Heart right ventricle (tissue), 16 donors: ENCODE measurements around the gene COL23A1. TPM values are rescaled to one million over a fixed set of nuclear protein-coding genes. Genes with fewer than 3 reads are reported as not detected.
"Not testable (repeated sequence)": the region's sequence is repeated elsewhere in the genome, so short reads cannot be mapped to it uniquely, and the experiment has no call there.

Experiments used
- ATAC-seq, 8 donors: fragments of 200-7000 bp; cut with Tn5 transposase; one replicate each; pipeline ENCODE4 v1.9.1; 2020; ENCODE audit warnings: mild to moderate bottlenecking in 8 of 8, moderate library complexity in 8 of 8, moderate number of reproducible peaks in 1 of 8
- DNase-seq, 2 donors: peaks; one replicate each; pipeline ENCODE4 v3.0.0-alpha.2; 2020
- H3K27ac ChIP-seq, 10 donors: fragments of 200-600 bp; sonication (generic) in 2 of 10; one replicate each; pipeline versions ENCODE4 v1.5.0 to v1.8.0; 2020 to 2022; ENCODE audit warnings: mild to moderate bottlenecking in 3 of 10
- H3K27me3 ChIP-seq, 7 donors: fragments of 200-600 bp; one replicate each; pipeline ENCODE4 v1.8.0; 2021 to 2022; ENCODE audit warnings: mild to moderate bottlenecking in 2 of 7
- H3K36me3 ChIP-seq, 9 donors: fragments of 200-600 bp; sonication (generic) in 1 of 9; one replicate each; pipeline versions ENCODE4 v1.5.0 to v1.8.0; 2020 to 2022; ENCODE audit warnings: mild to moderate bottlenecking in 2 of 9
- H3K4me1 ChIP-seq, 9 donors: fragments of 200-600 bp; sonication (generic) in 1 of 9; one replicate each; pipeline versions ENCODE4 v1.5.0 to v1.8.0; 2020 to 2022; ENCODE audit warnings: mild to moderate bottlenecking in 4 of 9
- H3K4me3 ChIP-seq, 10 donors: fragments of 200-600 bp; sonication (generic) in 2 of 10; one replicate each; pipeline versions ENCODE4 v1.5.0 to v1.8.0; 2020 to 2022; ENCODE audit warnings: mild to moderate bottlenecking in 7 of 10, moderate library complexity in 2 of 10
- H3K9me3 ChIP-seq, 11 donors: fragments of 200-600 bp in 10 of 11; sonication (generic) in 2 of 11; one replicate each; pipeline versions ENCODE4 v1.5.0 to v1.8.0; 2013 to 2022; ENCODE audit warnings: mild to moderate bottlenecking in 2 of 11, control low read depth in 1 of 11, moderate library complexity in 1 of 11
- WGBS, 2 donors: extraction: QIAGEN DNeasy Blood & Tissue Kit; methylation state at CpG; one replicate each; pipeline ENCODE4 v1.1.7; 2013; ENCODE audit warnings: inconsistent platforms in 1 of 2; 5-methylcytosine and 5-hydroxymethylcytosine counted together
- intact Hi-C, 10 donors: fragments of 100-400 bp; cut with DNase I; formaldehyde crosslinking; loops; one replicate each; pipeline versions ENCODE4 v1.11.1 to v1.14.2; 2022
- polyA plus RNA-seq, 2 donors: library from polyadenylated mRNA; stranded (reverse); fragments of 200-250 nt; gene quantifications; one replicate each; pipeline ENCODE4 v1.2.3, GENCODE V29; 2013
- total RNA-seq, 10 donors: library from RNA; stranded (reverse); fragmentation: NEBNext Ultra II Directional in 3 of 10; extraction: Animal tissue kit (Norgen Biotek cat#: 25700) in 3 of 10; gene quantifications; one replicate each; pipeline versions ENCODE4 v1.2.1 to v1.2.4, GENCODE V29; 2021 to 2023
- TF ChIP-seq, protein P1 (sequence below), 9 donors: fragments of 200-600 bp; sonication (generic) in 2 of 9; IDR thresholded peaks; one replicate each; pipeline versions ENCODE4 v1.5.0 to v1.8.0; 2021 to 2022; ENCODE audit warnings: antibody characterized with exemption in 9 of 9, mild to moderate bottlenecking in 5 of 9, moderate library complexity in 1 of 9
- donor health status: Arrhythmogenic right ventricular cardiomyopathy.
- donor health status: ischemic (EF 13 %, LVEDD 7.1; RV severe dilation, severe dysfunction).
- donor health status: healthy with polysubstance abuse.
- donor health status: DM: no; HTN: yes; CAD: no.
- donor health status: DM: no; HTN: no; CAD: no.
- donor health status: ischemic (EF 25% LVEDD 6.9; RV normal size, moderate dysfunction).
- donor health status: ischemic (EF 25% LVEDD 5.7; RV mildly dilated, moderate dysfunction).
- donor health status: healthy.
- donor health status: DM: yes; HTN: yes; CAD: no.
- donor health status: Ischemic cardiomyopathy.
- donor health status: ischemic (EF 35%, LVEDD 5.7; RV mildly dilated, moderate dysfunction).
- donor health status: nonischemic (EF 11% LVEDD 7.7; RV severe dilation, severe dysfunction).
- donor health status: DM: yes; HTN: yes; CAD: no.
- donor health status: PGD.
- donor health status: ischemic (EF 29% LVEDD 5.4; RV normal size, mild dysfunction).
- donor health status: nonischemic (EF 23%, LVEDD 6.1; RV moderate dilation, normal function).

The COL23A1 gene
- total and polyA plus RNA-seq, 12 donors = 8.9 to 29.0 (median 16.2) TPM

DNA sequence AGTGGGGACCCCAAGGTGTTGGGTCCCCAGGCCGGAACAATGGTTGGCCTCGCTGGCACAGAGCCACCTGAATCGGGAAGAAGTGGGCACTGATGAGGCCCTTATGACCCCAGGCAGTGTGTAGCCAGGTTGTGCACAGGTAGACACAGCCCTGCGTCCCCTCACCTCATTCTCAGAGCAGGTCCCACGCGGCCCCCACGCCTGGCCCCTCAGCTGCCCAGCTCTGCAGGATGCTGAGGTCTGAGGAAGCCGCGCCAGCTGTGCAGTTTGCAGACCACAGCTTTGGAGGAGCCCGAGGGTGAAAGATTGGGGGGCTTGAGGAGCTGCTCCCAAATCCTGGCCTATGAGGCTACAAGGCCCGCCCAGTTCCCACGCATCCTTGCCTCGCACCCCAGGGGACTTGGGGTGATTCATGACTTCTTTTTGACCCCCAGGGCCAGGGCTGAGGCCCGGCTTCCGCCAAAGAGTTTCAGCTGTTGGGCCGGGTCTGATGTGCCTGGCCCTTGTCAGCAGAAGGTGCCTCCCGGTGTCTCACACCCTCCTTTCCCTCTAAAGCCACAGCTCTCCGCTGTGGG, 269.8 kb downstream of the COL23A1 start:
- Histone ChIP-seq H3K4me3 (no peak overlapping the region), H3K27ac (no peak overlapping the region), H3K4me1 (peaks cover 0 to 5% (median 0%) of the 10 kb centered on the region in 9 donors), H3K27me3 (no peaks in the 10 kb centered on the region), H3K36me3 (no peaks in the 10 kb centered on the region), H3K9me3 (peaks cover 0 to 4% (median 0%) of the 10 kb centered on the region in 11 donors)
- no peak for ATAC-seq
- no peak for DNase-seq
- TF ChIP-seq, protein P1, sequence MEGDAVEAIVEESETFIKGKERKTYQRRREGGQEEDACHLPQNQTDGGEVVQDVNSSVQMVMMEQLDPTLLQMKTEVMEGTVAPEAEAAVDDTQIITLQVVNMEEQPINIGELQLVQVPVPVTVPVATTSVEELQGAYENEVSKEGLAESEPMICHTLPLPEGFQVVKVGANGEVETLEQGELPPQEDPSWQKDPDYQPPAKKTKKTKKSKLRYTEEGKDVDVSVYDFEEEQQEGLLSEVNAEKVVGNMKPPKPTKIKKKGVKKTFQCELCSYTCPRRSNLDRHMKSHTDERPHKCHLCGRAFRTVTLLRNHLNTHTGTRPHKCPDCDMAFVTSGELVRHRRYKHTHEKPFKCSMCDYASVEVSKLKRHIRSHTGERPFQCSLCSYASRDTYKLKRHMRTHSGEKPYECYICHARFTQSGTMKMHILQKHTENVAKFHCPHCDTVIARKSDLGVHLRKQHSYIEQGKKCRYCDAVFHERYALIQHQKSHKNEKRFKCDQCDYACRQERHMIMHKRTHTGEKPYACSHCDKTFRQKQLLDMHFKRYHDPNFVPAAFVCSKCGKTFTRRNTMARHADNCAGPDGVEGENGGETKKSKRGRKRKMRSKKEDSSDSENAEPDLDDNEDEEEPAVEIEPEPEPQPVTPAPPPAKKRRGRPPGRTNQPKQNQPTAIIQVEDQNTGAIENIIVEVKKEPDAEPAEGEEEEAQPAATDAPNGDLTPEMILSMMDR (IDR thresholded peaks at IDR 0.05) = no peak
- 73 to 80% methylated on average over 18 of the region's 18 CpGs for WGBS, 2 donors
- intact Hi-C loops = no loop called here

DNA sequence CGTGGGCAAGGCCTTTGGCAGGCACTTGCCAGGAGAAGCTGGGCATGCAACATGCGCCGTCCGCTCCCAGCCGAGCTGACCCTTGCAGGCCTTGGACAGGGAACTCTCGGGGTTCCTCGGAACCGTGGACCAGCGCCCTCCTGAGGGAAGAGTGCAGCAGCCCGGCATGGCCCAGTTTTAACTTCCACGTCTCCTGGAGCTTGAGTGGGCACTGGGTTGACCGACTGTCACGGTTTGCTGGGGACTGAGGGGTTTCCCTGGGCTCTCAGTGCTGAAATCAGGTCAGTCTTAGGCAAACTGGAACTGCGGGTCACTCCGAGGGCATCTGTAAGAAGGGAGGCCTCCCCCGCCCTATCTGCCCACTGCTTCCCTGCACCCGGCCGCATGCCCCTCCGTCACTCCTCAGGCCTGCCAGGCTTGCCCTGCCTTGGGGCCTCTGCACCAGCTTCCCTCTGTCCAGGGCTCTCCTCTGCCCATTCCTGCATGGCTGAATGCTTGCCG, 270.6 kb downstream of the COL23A1 start:
- intact Hi-C loops = no loop called here
- DNase-seq (peak in 1 of 2 donors; percentile 6), ATAC-seq (peak in 1 of 8 donors; percentile 6)
- Histone ChIP-seq H3K27me3 (no peaks in the 10 kb centered on the region), H3K36me3 (no peaks in the 10 kb centered on the region), H3K4me3 (no peak overlapping the region), H3K9me3 (peaks cover 0 to 4% (median 0%) of the 10 kb centered on the region in 11 donors), H3K4me1 (peaks cover 0 to 5% (median 0%) of the 10 kb centered on the region in 9 donors), H3K27ac (no peak overlapping the region)
- WGBS, 2 donors = 93 to 94% methylated on average over 20 of the region's 20 CpGs
- TF ChIP-seq, protein P1 (IDR thresholded peaks at IDR 0.05) = no peak

DNA sequence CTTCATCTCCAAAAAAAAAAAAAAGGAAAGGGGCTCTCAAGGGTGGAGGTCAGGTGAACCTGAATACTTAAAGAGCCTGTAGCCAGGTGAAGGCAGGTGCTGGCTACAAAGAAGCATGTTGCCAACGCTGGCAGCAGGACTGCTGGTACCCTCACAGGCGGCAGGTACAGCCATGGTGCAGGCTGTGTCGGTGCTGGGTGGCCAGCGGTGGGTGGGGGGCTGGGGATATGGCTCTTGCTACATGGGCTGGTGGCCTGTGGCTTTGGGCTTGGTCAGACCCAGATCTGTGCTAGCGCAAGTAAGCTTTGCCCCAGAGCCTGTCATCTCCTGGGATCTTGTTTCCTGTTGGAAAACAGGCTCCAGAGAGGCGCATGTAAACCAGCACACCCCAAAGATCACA, 271.3 kb downstream of the COL23A1 start:
- ATAC-seq = no peak
- Histone ChIP-seq H3K4me1 (peaks cover 0 to 5% (median 0%) of the 10 kb centered on the region in 9 donors), H3K4me3 (no peak overlapping the region), H3K27me3 (no peaks in the 10 kb centered on the region), H3K27ac (no peak overlapping the region), H3K9me3 (peaks cover 0 to 4% (median 0%) of the 10 kb centered on the region in 11 donors), H3K36me3 (no peaks in the 10 kb centered on the region)
- 91 to 93% methylated on average over 6 of the region's 6 CpGs for WGBS, 2 donors
- intact Hi-C loops = no loop called here
- TF ChIP-seq, protein P1 (IDR thresholded peaks at IDR 0.05) = no peak
- DNase-seq = peak in 1 of 2 donors; percentile 0

DNA sequence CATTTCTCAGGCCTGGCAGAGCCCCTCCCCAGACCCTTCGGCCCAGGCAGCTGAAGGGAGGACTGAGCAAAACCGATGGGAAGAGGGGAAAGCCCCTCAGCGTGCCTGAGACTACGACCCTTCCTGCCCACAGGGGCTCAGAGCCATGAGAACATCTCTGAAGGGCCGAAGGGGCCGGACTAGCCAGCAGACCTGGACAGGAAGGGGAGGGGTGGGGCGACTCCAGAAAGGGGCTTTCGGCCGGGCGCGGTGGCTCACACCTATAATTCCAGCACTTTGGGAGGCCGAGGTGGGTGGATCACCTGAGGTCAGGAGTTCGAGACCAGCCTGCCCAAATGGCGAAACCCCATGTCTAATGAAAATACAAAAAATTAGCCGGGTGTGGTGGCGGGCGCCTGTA, 271.8 kb downstream of the COL23A1 start:
- intact Hi-C loops = no loop called here
- DNase-seq (peak in 1 of 2 donors; percentile 4), ATAC-seq (no peak)
- Histone ChIP-seq H3K4me3 (no peak overlapping the region), H3K4me1 (peaks cover 0 to 5% (median 0%) of the 10 kb centered on the region in 9 donors), H3K9me3 (peaks cover 0 to 4% (median 0%) of the 10 kb centered on the region in 11 donors), H3K27ac (no peak overlapping the region), H3K36me3 (no peaks in the 10 kb centered on the region), H3K27me3 (no peaks in the 10 kb centered on the region)
- WGBS, 2 donors = 92 to 94% methylated on average over 17 of the region's 17 CpGs
- TF ChIP-seq, protein P1 (IDR thresholded peaks at IDR 0.05) = no peak

DNA sequence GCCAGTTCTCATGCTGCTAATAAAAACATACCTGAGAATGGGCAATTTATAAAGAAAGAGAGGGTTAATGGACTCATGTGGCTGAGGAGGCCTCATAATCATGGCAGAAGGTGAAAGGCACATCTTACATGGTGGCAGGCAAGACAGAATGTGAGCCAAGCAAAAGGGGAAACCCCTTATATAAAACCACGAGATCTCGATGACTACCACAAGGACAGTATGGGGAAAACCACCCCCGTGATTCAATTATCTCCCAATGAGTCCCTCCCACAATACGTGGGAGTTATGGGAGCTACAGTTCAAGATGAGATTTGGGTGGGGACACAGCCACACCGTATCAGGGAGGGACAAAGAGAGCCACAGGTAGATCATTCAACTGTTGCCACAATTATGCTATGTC, 272.5 kb downstream of the COL23A1 start:
- H3K9me3 ChIP-seq, ATAC-seq, H3K27me3 ChIP-seq, H3K36me3 ChIP-seq, intact Hi-C loops, H3K4me3 ChIP-seq, DNase-seq, H3K4me1 ChIP-seq, H3K27ac ChIP-seq: not testable (repeated sequence)
- WGBS, 2 donors = 92 to 96% methylated on average over 5 of the region's 5 CpGs
